ENCODE measurements around the gene TBL1X. TPM values are rescaled to one million over a fixed set of nuclear protein-coding genes. Genes with fewer than 3 reads are reported as not detected.

Gene TBL1X
- total RNA-seq, 1 experiment from 2014 or later = 14.6 TPM

DNA sequence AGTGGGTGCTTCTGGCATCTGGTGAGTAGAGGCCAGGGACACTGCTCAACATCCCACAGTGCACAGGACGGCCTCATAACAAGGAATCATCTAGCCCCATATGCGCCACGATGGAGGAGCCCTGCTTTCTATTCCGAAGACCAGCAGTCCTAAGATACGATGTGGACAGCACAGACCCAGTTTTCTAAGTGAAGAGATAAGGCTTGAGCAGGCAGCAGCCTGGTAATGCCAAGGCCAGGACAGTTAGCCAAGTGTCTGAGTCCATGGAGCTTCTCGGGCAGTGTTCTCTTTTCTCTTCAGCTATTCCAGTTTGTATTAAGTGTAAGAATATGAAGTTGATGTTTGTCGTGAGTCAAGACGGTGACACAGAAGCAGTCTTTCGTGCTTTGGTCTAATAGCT lies 112.7 kb downstream of the TBL1X start:
- TF ChIP-seq TCF7L2 (IDR thresholded peaks at IDR 0.05; ENCODE audit: low read depth, low read length) (no peak), SIN3A (IDR thresholded peaks at IDR 0.05; ENCODE audit: borderline replicate concordance, insufficient read depth, low read depth, low read length) (no peak)
- TF ChIP-seq, protein P1, sequence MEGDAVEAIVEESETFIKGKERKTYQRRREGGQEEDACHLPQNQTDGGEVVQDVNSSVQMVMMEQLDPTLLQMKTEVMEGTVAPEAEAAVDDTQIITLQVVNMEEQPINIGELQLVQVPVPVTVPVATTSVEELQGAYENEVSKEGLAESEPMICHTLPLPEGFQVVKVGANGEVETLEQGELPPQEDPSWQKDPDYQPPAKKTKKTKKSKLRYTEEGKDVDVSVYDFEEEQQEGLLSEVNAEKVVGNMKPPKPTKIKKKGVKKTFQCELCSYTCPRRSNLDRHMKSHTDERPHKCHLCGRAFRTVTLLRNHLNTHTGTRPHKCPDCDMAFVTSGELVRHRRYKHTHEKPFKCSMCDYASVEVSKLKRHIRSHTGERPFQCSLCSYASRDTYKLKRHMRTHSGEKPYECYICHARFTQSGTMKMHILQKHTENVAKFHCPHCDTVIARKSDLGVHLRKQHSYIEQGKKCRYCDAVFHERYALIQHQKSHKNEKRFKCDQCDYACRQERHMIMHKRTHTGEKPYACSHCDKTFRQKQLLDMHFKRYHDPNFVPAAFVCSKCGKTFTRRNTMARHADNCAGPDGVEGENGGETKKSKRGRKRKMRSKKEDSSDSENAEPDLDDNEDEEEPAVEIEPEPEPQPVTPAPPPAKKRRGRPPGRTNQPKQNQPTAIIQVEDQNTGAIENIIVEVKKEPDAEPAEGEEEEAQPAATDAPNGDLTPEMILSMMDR (IDR thresholded peaks at IDR 0.05) = no peak
- no peaks in the 10 kb centered on the region for H3K36me3 ChIP-seq (ENCODE audit: control insufficient read depth, insufficient read depth, low read length)
- no TSS peak for BruUV-seq (replicated peaks)
- in situ Hi-C loops (cut with HindIII; ENCODE audit: low pct_unique_long_range_greater_than_20kb, low sequenced_read_pairs) = no loop called here
- no peaks in the 10 kb centered on the region for H3K4me1 ChIP-seq (ENCODE audit: control insufficient read depth, insufficient read depth, low read length)
- CTCF ChIA-PET = no interaction called here
- ATAC-seq (no peak), DNase-seq (ENCODE audit: low read depth, low spot score) (no peak)
- H3K27ac ChIP-seq (ENCODE audit: low read length) = no peak overlapping the region
- intact Hi-C loops (cut with micrococcal nuclease; ENCODE audit: unreplicated experiment) = no loop called here
- no peaks in the 10 kb centered on the region for H3K9me3 ChIP-seq (ENCODE audit: control insufficient read depth, insufficient read depth, low read depth, low read length)
- H3K27me3 ChIP-seq (ENCODE audit: control insufficient read depth, insufficient read depth, low read length) = no peaks in the 10 kb centered on the region
- H3K4me3 ChIP-seq (ENCODE audit: low read depth in 2 of 2, low read length in 2 of 2) = no peak overlapping the region
- POLR2A ChIA-PET = no interaction called here

DNA sequence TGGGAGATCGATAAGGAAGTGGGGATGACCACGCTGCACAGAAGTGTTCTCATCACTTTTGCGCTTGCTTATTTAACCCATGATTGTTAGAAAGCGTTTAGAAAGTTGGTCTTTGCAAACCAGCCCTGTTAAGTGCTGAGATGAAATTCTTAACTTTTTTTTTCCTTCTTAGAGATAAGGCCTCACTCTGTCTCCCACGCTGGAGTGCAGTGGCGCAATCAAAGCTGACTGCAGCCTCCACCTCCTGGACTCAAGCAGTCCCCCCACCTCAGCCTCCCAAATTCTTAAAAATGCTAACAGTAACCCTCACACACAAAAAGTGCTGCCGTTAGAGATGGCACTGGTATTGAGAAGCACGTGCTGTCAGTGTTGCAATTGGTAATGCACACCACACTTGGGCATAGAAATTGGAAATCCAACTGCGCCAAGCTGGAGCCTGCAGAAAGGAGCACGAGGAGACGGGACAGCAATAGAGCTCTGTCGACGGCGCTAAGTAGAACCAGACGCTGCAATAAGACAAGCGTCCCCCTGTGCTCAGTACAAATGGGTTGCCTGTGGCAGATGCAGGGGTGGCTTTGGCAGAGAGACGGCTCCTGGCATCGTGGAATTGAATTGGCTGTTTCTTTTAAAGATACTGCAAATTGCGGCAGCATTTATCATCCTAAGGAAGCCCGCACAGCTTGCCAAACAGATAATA lies 113.4 kb downstream of the TBL1X start:
- Histone ChIP-seq H3K36me3 (ENCODE audit: control insufficient read depth, insufficient read depth, low read length) (no peaks in the 10 kb centered on the region), H3K4me1 (ENCODE audit: control insufficient read depth, insufficient read depth, low read length) (no peaks in the 10 kb centered on the region), H3K4me3 (ENCODE audit: low read depth in 2 of 2, low read length in 2 of 2) (no peak overlapping the region), H3K27me3 (ENCODE audit: control insufficient read depth, insufficient read depth, low read length) (no peaks in the 10 kb centered on the region), H3K27ac (ENCODE audit: low read length) (no peak overlapping the region), H3K9me3 (ENCODE audit: control insufficient read depth, insufficient read depth, low read depth, low read length) (no peaks in the 10 kb centered on the region)
- TF ChIP-seq POLR2AphosphoS5 (IDR thresholded peaks at IDR 0.05; ENCODE audit: low read depth, low read length) (no peak), TCF7L2 (IDR thresholded peaks at IDR 0.05; ENCODE audit: low read depth, low read length) (no peak), SIN3A (IDR thresholded peaks at IDR 0.05; ENCODE audit: borderline replicate concordance, insufficient read depth, low read depth, low read length) (no peak)
- TF ChIP-seq, protein P2, sequence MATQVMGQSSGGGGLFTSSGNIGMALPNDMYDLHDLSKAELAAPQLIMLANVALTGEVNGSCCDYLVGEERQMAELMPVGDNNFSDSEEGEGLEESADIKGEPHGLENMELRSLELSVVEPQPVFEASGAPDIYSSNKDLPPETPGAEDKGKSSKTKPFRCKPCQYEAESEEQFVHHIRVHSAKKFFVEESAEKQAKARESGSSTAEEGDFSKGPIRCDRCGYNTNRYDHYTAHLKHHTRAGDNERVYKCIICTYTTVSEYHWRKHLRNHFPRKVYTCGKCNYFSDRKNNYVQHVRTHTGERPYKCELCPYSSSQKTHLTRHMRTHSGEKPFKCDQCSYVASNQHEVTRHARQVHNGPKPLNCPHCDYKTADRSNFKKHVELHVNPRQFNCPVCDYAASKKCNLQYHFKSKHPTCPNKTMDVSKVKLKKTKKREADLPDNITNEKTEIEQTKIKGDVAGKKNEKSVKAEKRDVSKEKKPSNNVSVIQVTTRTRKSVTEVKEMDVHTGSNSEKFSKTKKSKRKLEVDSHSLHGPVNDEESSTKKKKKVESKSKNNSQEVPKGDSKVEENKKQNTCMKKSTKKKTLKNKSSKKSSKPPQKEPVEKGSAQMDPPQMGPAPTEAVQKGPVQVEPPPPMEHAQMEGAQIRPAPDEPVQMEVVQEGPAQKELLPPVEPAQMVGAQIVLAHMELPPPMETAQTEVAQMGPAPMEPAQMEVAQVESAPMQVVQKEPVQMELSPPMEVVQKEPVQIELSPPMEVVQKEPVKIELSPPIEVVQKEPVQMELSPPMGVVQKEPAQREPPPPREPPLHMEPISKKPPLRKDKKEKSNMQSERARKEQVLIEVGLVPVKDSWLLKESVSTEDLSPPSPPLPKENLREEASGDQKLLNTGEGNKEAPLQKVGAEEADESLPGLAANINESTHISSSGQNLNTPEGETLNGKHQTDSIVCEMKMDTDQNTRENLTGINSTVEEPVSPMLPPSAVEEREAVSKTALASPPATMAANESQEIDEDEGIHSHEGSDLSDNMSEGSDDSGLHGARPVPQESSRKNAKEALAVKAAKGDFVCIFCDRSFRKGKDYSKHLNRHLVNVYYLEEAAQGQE (IDR thresholded peaks at IDR 0.05; ENCODE audit: insufficient read depth in 1 of 2, low read depth in 2 of 2, low read length in 1 of 2) = no peak
- TF ChIP-seq, protein P1 (IDR thresholded peaks at IDR 0.05) = no peak
- intact Hi-C loops (cut with micrococcal nuclease; ENCODE audit: unreplicated experiment) = no loop called here
- ChIA-PET CTCF (no interaction called here), POLR2A (no interaction called here)
- no peak for ATAC-seq
- DNase-seq (ENCODE audit: low read depth, low spot score) = no peak
- in situ Hi-C loops (cut with HindIII; ENCODE audit: low pct_unique_long_range_greater_than_20kb, low sequenced_read_pairs) = no loop called here
- no TSS peak for BruUV-seq (replicated peaks)
